Right kidney (tissue), 1 donor: ENCODE results near the gene FGL2.
"Not testable (repeated sequence)": the region's sequence is repeated elsewhere in the genome, so short reads cannot be mapped to it uniquely, and the experiment has no call there.

Source experiments
- DNase-seq: peaks from one replicate; pipeline ENCODE4 v3.0.0-alpha.2; 2016

Gene FGL2

DNA sequence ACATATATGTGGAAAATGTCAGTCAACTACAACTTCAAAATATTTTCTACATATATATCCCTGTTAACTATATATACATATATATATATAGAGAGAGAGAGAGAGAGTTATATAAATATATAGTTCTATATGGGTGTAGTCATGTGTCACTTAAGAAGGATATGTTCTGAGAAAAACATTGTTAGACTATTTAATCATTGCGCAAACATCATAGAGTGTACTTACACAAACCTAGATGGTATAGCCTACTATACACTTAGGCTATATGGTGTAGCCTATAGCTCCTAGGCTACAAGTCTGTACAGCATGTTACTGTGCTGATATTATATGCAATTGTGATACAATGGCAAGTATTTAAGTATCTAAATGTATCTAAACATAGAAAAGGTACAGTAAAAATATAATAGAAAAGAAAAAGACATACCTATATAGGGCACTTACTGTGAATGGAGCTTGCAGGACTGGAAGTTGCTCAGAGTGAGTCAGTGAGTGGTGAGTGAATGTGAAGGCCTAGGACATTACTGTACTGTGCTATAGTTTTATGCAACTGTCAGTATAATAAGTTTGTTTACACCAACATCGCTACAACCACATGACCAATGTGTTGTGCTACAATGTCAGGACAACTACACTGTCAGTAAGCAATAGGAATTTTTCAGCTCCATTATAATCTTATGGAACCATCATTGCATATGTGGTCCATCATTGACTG is 18.0 kb upstream of the FGL2 start:
- DNase-seq, result no peak

DNA sequence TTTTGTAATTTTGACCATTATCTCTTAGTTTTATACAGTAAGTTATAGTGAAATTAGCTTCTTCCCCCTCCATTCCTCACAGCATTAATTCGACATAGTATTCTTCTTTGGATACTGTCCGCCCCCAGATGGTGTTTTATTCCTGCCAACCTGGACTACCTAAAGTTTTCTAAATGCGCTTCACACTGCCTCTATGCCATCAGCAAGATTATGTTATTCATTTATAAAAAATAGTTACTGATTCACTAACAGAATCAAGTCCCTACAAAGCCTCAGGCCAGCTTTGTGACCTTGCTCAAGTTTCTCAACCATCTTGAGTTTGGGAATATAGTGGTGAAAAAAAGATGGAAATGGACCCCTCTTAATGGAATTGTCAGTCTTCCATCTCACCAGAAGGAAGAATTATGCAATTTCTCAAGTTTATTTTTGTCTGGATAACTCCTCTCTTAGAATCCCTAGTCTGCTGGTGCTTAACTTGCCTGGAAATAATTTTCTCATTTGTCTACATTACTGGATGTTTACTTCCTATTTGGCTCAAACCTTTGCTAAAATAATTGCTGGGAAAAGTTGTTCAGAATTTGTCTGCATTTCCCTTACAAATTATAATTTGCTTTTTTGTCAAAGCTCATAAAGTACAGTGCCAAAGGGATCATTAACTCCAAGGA is 16.7 kb upstream of the FGL2 start:
- DNase-seq, result no peak

DNA sequence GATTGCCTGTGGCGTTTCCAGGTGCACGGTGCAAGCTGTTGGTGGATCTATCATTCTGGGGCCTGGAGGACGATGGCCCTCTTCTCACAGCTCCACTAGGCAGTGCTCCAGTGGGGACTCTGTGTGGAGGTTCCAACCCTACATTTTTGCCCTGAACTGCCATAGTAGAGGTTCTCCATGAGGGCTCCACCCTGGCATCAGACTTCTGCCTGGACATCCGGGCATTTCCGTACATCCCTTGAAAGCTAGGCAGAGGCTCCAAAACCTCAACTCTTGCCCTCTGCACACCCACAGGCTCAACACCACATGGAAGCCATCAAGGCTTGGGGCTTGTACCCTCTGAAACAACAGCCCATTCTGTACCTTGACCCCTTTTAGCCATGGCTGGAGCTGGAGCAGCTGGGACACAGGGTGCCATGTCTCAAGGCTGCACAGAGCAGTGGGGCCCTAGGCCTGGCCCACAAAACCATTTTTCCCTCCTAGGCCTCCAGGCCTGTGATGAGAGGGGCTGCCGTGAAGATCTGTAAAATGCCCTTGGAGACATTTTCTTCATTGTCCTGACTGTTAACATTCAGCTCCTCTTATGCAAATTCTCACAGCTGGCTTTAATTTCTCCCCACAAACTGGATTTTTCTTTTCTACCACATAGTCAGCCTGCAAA is 10.0 kb upstream of the FGL2 start:
- DNase-seq, result no peak

DNA sequence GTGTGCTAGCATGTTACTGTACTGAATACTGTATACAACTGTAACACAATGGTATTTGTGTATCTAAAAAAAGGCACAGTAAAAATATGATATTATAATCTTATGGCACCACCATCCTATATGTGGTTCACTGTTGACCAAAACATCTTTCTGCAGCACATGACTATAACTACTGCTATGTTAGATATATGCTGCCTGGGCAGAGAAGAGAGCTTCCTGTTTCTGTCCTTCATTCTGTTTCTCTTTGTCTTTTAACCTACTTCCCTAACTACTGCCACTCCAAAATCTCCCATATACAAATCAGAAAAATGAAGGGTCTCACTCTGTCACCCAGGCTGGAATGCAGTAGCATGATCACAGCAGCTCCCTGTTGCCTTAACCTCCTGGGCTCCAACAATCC is 8.8 kb upstream of the FGL2 start:
- DNase-seq, result no peak

DNA sequence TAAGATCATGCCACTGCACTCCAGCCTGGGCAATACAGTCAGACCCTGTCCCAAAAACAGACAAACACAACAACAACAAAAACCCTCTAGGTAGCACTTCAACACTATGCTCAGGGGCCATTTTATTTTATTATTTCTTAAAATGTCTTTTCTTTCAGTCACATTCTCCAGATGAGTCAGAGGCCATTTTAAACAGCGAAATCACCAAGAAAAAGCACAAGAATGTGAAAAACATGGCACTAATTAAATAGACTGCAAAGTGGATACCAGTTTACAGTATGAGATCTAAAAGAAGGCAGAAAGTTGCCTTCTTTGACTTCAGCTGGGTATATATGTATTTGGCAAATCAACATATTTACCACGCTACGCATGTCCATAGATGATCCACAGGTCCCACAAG is 6.1 kb upstream of the FGL2 start:
- no peak for DNase-seq

DNA sequence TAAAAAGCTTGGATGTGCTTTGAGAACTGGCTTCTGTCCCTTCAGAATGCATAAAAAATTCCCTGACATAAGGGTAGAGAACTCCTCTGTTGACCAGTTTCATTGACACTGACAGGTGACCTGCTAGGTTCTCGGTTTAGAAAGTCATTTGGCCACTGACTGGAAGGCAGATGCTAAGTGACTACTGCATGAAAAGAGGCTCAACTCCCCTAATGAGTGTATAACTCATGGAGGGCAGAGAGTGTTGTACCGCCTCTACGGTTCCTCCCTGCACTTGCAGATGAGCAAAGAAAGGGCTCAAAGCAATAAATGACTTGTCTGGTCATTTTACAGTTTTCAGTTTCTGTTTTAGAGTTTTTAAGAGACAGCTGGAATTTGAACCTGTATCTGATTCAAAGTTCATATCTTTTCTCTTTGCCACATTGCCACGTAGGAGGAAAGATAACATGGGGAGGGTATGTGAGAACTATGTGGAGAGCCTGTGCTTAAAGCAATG is 2.9 kb upstream of the FGL2 start:
- DNase-seq, result no peak

DNA sequence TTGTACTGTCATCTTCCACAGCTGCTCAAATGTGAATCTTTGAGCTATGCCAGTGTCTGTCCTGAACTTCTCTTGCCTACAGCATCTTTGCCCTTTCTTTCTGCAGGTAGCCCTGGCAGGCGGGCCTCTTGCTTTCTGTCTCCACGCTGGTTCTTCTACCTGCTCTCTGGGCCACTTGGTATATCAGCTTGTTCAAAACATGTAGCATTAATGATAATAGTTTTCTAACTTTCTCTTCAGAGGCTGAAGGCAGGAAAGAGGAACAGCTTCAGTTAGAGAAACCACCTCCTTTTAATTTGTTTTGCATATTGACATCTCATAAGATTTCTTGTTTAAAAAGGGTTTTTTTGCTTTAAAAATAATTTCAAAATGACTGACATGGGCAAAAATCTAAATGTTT is 923 bp upstream of the FGL2 start:
- no peak for DNase-seq

DNA sequence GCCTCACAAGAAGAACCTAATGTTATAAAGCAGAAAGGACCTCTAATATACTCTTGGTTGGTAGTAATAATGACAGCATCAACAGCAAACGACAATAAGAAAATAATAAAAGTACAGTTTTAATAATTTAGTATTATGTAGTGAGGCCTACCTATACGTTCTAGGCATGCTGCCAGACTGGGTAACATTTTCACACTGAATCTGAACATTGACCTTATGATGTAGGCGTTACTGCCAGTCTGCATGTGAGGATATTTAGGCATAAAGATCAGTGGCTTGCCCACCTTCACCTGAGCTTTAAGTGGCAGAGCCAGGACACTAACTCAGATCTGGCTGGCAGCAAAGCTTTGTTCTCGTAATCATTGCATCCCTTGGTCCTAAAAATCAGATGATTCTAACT is 2.5 kb downstream of the FGL2 start:
- DNase-seq, result no peak

DNA sequence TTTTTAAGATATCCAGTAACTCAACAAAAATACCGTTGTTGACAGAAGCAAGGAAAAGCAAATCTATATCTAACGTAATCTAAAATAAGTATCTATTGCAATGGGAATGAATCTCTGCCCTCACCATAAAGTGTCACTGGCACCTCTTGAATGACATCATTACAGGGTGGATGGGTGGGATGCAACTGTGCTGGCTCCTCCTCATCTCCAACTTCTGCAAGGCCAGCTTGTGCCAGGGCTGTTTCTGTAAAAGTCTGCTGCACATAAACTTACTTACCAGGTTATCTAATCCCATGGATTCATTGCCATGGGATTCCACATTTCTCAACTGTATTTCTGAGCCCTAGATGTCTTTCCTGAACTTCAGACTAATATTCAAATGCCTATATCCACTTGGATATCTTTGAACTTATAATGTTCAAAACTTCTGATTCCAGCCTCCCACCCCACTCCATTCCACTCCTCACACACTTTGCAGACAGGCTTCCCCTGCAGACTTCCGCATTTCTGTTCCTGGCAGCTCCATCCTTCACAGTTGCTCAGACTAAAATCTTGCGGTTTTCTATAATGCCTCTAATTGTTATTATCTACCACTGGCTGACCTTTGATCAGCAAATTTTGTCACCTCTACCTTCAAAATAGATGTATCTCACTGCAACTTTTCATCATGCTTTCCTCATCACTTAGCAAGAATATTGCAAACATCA is 10.7 kb downstream of the FGL2 start:
- no peak for DNase-seq

DNA sequence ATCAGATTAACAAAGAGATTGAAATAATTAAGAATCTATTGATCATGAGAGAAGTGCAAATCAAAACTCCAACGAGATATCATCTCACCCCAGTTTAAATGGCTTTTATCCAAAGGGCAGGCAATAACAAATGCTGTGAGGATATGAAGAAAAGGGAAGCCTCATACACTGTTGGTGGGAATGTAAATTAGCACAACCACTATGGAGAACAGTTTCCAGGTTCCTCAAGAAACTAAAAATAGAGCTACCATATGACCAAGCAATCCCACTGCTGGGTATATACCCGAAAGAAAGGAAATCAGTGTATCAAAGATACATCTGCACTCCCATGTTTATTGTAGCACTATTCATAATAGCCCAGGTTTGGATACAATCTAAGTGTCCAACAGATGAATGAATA is 13.8 kb downstream of the FGL2 start:
- DNase-seq, result no peak

DNA sequence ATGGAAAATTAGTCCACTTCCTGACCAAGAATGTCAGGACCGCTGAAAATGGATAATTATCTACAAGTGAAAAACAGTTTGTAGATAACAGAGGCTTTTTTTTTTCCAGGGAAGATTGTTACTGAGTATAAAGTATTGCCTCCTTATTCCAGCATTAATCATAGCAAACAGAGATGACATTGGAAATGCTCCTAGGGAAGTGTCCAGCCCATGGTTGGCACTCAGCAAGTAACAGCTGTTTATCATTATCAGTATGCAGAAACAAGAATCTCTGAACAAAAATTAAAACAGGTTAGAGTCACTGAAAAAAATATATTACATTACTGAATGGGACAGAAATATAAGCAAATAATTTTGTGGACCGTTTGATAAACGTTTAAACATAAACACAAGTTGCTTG is 14.6 kb downstream of the FGL2 start:
- DNase-seq, result no peak

DNA sequence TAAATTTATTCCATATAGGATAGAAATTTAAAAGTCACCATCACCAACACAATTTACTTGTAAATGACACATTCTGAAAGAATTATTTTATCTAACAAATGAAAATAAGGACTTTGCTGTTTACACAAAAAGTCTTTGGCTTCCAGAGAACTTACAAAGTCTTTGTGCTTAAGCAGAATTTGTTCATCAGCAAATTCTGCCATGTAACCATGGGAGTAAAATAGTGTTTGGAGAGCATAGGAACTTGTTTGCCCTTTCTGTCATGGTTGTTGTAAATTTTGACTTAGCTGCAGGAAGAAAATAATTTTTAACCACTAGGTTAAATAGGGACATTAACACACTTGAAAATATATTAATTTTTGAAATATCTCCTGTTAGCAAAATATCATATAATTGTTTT is 15.2 kb downstream of the FGL2 start:
- no peak for DNase-seq

DNA sequence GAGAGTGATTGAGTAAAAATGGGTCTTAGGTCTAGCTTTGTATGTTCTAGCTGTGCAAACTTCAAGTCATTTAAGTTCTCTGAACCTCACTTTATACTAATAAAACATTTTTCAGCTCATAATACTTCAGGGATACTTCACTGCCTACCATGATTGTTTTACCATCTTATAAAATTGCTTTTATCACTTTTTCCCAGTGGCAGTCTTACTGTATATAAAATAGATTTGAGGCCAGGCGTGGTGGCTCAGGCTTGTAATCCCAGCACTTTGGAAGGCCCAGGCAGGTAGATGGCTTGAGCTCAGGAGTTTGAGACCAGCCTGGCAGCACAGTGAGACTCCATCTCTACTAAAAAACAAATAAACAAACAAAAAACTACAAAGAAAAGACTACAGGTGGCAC is 17.4 kb downstream of the FGL2 start:
- DNase-seq, result no peak

DNA sequence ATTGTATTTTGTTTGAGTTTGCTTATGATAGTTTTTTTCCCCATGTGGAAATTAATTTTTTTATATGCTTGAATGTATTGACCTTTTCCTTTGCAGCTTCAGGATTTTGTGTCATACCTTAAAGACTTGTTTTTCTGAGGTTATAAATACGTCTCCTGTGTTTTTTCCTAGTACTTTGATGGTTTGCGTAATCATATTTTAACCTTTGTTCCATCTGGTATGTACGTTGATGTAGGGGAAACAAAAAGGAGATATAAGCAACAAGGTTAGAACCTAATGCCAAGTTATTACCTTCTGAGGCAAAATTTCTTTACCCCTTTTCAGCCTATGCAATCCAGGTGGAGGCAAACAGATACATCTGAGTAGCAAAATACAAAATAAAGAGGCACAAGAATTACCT is 17.9 kb downstream of the FGL2 start:
- no peak for DNase-seq

DNA sequence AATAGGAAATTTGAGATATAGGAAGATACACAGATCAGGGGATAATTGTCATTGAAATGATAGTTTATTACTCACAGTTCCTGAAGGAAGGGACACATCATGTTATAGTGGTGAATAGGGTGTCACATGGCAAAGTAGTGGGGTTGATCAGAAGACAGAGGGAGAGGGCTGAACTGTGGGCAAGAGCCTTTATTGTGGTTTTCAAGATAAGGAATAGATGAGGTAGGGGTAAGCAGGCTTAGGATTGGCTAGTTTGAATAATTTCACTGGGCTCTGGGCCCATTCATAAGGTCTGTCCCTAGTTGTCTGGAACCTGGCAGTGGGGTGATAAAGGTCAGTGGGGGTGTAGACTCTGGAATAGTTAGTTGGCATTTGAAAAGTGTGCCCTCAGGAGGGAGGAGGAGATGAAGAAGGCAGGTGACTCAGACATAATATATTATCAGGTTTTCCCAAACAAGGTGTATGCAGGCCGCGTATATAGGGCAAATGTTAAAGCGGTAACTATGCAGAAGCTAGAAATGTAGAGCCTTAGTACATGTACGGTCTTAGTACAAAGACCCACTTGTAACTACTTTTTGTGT is 18.5 kb downstream of the FGL2 start:
- DNase-seq, result no peak

DNA sequence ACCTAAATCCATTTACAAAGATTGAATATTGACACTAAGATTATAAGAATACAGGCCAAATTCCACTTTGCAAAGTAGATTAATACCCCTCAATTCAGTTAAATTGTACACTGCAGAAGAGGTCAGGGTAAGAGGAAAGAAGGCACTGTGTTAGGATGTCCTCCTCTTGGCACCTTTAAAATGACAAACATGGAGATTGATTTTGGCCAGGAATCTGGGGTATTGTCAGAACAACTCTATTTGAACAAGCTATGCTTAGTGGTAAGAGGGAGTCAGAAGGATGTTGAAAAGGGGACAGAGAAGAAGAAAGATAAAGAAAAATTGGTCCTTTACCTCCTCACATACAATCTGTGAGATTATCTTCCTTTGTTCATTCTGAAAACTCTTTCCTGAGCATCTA is 21.6 kb downstream of the FGL2 start:
- not testable (repeated sequence) for DNase-seq

DNA sequence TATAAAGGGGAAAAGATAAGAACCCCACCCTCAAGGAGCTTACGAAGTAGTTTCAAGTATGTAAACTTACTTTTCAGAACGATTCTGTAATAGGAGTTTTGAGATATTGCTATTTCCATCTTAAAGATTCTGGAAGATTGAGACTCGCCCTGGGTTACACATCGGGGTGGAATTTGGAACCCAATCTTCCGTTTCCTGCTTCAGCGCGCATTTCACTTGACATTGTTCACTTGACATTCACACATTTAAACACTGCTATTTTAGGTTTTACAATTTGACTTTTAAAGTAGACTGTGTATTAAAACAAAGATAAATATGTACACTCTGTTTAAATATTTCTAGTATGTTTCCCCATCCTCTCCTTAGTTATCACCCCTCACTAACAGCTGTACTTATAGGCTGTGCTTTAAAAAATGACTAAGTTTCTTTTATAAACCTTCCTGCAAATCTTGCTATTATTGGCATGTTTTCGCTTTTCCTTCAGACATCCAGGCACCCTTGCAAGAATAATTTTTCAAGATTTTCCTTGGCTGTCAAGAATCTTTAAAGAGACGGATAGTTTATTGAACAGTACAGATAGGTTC is 22.2 kb downstream of the FGL2 start:
- not testable (repeated sequence) for DNase-seq

DNA sequence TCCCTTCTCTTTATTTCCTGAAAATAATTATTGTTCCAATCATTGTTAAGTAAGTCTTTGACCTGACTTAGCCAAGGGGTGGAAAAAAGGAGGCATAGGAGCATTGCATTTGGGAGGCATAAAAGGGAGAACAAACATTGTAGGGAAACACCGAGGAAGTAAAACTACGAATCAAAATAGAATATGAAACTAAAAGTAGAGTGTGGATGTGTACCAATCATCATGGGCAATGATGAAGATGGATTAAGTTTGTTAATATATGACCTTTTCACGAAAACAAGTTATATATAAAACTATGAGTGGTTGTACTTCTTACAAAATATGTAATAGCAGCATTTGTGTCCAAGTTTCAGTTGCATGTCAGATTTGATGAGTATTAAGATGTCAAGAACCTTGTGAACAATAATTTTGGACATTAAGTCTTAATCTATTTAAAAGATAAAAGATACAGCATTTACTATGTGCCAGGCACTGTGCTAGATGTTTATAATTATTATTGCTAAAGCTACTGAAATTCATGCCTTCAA is 24.3 kb downstream of the FGL2 start:
- not testable (repeated sequence) for DNase-seq

DNA sequence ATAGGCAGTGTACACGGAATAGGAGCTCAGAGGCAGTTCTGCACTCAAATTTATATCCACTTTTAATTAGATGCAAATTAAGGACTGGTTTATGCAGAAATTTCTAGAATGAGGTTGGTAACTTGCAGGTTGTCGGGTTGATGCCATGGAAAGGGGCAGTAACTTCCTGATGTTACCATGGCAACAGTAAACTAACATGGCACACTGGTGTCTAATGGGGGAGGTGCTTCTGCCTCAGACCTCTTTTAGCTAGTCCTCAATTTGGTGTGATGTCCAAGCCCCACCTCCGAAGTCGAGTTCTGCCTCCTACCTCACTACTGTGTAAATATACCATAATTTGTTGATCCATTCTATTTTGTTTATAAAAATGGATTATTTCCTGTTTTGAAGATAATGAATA is 25.2 kb downstream of the FGL2 start:
- DNase-seq, result not testable (repeated sequence)

DNA sequence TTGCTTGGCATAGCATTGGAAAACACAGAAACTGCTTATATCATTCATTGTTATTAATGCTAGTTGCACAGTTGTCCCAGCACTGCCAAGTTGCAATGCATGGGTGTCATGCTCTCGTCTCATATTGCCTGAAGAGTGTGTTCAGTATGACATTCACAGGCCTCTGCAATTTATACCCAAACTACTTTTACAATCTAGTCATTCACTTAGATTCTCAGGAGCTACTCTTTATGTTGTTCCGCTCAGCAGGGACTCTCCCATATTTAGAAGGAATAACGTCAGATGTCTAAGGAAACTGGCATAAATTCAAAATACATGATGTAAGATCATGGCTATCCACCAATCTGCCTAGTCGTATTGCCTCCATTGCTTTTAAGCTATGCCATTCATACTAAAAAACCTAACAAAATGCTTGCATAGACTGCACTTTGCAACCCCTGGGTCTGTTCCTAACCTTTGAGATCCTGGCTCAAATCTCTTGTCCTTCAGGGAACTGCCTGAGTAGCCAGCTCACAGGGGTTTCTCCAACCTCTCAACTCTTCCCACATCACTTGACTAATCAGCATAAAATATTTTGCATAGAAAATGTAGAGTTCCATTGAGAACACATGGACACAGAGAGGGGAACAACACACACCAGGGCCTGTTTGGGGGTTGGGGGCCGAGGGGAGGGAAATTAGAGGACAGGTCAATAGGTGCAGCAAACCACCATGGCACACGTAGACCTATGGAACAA is 27.0 kb downstream of the FGL2 start:
- not testable (repeated sequence) for DNase-seq

DNA sequence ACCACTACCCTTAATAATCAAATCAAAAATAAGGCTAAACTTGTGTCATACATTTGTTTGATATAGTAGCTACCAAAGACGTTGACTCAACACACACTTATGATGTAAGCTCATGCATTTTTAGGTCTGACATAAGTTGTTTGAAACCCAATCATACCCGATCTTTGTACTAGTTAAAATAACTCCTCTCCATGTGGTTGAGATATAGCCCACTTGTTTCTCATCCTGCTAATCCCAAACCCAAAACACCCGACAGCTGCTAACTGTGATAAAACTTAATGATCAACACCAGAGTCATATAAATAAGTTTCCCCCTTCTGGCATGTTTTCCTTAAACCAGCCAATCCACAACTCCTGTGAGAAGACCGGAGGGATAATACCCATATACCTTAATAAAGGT is 28.5 kb downstream of the FGL2 start:
- not testable (repeated sequence) for DNase-seq
